ENCODE data around the gene PCSK6.

DNA sequence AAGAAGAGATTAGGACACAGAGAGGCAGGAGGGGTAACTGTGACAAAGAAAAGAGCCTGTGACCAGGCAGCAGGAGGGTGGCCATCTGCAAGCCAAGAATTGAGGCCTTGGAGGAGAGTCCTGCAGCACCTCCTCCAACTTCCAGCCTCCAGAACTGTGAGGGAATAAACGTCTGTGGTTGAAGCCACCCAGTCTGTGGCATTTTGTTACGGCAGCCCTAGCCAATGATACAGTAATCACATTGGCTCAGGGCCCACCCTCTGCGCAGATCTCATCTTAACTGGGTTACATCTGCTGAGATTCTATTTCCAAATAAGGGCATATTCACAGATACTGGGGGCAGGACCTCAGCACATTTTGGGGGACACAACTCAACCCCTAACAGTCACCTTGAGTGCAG is 223.5 kb downstream of the PCSK6 start:
- no peak for TF ChIP-seq POLR2A (IDR thresholded peaks at IDR 0.05; ENCODE audit: control extremely low read depth in 1 of 2, low read depth in 2 of 2, low read length in 2 of 2)
- TF ChIP-seq, protein P1, sequence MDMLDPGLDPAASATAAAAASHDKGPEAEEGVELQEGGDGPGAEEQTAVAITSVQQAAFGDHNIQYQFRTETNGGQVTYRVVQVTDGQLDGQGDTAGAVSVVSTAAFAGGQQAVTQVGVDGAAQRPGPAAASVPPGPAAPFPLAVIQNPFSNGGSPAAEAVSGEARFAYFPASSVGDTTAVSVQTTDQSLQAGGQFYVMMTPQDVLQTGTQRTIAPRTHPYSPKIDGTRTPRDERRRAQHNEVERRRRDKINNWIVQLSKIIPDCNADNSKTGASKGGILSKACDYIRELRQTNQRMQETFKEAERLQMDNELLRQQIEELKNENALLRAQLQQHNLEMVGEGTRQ (IDR thresholded peaks at IDR 0.05; ENCODE audit: low read length) = no peak
- no peak for TF ChIP-seq EP300 (IDR thresholded peaks at IDR 0.05; ENCODE audit: borderline replicate concordance in 1 of 2, low read depth in 2 of 2, low read length in 2 of 2)
- TF ChIP-seq POLR2AphosphoS5 (IDR thresholded peaks at IDR 0.05; ENCODE audit: low read depth, low read length) = no peak
- no peak for TF ChIP-seq JUN (IDR thresholded peaks at IDR 0.05; ENCODE audit: low read depth, low read length)
- no peak for TF ChIP-seq CHD2 (IDR thresholded peaks at IDR 0.05; ENCODE audit: low read length)
- TF ChIP-seq, protein P2, sequence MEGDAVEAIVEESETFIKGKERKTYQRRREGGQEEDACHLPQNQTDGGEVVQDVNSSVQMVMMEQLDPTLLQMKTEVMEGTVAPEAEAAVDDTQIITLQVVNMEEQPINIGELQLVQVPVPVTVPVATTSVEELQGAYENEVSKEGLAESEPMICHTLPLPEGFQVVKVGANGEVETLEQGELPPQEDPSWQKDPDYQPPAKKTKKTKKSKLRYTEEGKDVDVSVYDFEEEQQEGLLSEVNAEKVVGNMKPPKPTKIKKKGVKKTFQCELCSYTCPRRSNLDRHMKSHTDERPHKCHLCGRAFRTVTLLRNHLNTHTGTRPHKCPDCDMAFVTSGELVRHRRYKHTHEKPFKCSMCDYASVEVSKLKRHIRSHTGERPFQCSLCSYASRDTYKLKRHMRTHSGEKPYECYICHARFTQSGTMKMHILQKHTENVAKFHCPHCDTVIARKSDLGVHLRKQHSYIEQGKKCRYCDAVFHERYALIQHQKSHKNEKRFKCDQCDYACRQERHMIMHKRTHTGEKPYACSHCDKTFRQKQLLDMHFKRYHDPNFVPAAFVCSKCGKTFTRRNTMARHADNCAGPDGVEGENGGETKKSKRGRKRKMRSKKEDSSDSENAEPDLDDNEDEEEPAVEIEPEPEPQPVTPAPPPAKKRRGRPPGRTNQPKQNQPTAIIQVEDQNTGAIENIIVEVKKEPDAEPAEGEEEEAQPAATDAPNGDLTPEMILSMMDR (IDR thresholded peaks at IDR 0.05; ENCODE audit: control extremely low read depth in 1 of 3, insufficient read depth in 1 of 3, low read depth in 1 of 3, low read length in 3 of 3) = no peak
- no peak for TF ChIP-seq EZH2 (IDR thresholded peaks at IDR 0.05; ENCODE audit: low read depth, low read length, severe bottlenecking)
- TF ChIP-seq CEBPB (IDR thresholded peaks at IDR 0.05; ENCODE audit: low read depth, low read length) = no peak

Data from H1 (cell line).